Measurements from ENCODE around the gene KIF16B.
"Not testable (repeated sequence)": the region's sequence is repeated elsewhere in the genome, so short reads cannot be mapped to it uniquely, and the experiment has no call there.

DNA sequence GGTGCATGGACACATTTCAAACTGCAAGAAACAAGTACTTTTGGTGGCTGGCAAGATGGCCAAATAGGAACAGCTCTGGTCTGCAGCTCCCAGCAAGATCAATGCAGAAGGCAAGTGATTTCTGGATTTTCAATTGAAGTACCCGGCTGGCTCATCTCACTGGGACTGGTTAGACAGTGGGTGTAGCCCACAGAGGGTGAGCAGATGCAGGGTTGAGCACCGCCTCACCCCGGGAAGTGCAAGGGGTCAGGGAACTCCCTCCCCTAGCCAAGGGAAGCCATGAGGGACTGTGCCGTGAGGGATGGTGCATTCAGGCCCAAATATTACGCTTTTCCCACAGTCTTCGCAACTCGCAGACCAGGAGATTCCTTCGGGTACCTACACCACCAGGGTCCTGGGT is 53.6 kb downstream of the KIF16B start:
- TF ChIP-seq SRF (IDR thresholded peaks at IDR 0.05; ENCODE audit: low read depth); CEBPB (IDR thresholded peaks at IDR 0.05; ENCODE audit: low read depth); EZH2 (IDR thresholded peaks at IDR 0.05); FOSL1 (IDR thresholded peaks at IDR 0.05; ENCODE audit: low read depth); SP1 (IDR thresholded peaks at IDR 0.05; ENCODE audit: low read depth); POLR2A (IDR thresholded peaks at IDR 0.05; ENCODE audit: borderline replicate concordance, extremely low read depth, insufficient read depth, insufficient read length); ZNF274 (IDR thresholded peaks at IDR 0.05; ENCODE audit: low read depth, low read length); POLR2AphosphoS5 (IDR thresholded peaks at IDR 0.05; ENCODE audit: low read depth, low read length); EZH2phosphoT487 (IDR thresholded peaks at IDR 0.05; ENCODE audit: borderline replicate concordance): not testable (repeated sequence)
- TF ChIP-seq, protein P1, sequence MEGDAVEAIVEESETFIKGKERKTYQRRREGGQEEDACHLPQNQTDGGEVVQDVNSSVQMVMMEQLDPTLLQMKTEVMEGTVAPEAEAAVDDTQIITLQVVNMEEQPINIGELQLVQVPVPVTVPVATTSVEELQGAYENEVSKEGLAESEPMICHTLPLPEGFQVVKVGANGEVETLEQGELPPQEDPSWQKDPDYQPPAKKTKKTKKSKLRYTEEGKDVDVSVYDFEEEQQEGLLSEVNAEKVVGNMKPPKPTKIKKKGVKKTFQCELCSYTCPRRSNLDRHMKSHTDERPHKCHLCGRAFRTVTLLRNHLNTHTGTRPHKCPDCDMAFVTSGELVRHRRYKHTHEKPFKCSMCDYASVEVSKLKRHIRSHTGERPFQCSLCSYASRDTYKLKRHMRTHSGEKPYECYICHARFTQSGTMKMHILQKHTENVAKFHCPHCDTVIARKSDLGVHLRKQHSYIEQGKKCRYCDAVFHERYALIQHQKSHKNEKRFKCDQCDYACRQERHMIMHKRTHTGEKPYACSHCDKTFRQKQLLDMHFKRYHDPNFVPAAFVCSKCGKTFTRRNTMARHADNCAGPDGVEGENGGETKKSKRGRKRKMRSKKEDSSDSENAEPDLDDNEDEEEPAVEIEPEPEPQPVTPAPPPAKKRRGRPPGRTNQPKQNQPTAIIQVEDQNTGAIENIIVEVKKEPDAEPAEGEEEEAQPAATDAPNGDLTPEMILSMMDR (IDR thresholded peaks at IDR 0.05 in 2 of 3, conservative IDR thresholded peaks at IDR 0.05 in 1 of 3; ENCODE audit: borderline replicate concordance in 1 of 3, insufficient read depth in 1 of 3, low read depth in 2 of 3, low read length in 2 of 3), result not testable (repeated sequence)
- TF ChIP-seq, protein P2, sequence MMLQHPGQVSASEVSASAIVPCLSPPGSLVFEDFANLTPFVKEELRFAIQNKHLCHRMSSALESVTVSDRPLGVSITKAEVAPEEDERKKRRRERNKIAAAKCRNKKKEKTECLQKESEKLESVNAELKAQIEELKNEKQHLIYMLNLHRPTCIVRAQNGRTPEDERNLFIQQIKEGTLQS (IDR thresholded peaks at IDR 0.05), result not testable (repeated sequence)
